HepG2 (cell line): Measurements from ENCODE around the gene UBTF. TPM values are rescaled to one million over a fixed set of nuclear protein-coding genes. Genes with fewer than 3 reads are reported as not detected.
A peak's percentile ranks its signal among the peaks of the same experiment; 100 is the strongest.

ENCODE experiments used
- ARID2 ChIP-seq: sonication (generic); formaldehyde crosslinking; IDR thresholded peaks from 2 replicates; pipeline ENCODE4 v1.8.1; 2022; ENCODE audit warnings: mild to moderate bottlenecking, missing genetic modification reagents, borderline replicate concordance
- CBX2 ChIP-seq, 2 experiments: fragments of 200-600 bp in 1 of 2; sonication (generic); formaldehyde crosslinking in 1 of 2; IDR thresholded peaks; 2 replicates each; pipeline versions ENCODE4 v1.7.0 to v1.8.1; 2018 to 2022; ENCODE audit warnings: low read depth in 2 of 2, low read length in 1 of 2, mild to moderate bottlenecking in 1 of 2, missing genetic modification reagents in 1 of 2
- FOXC1 ChIP-seq: sonication (generic); formaldehyde crosslinking; IDR thresholded peaks from 2 replicates; pipeline ENCODE4 v1.8.0; 2022; ENCODE audit warnings: mild to moderate bottlenecking, missing genetic modification reagents, borderline replicate concordance
- FOXK1 ChIP-seq: sonication (generic); formaldehyde crosslinking; IDR thresholded peaks from 2 replicates; pipeline ENCODE4 v1.4.0; 2020; ENCODE audit warnings: low read depth, missing genetic modification reagents, borderline replicate concordance
- GPN1 ChIP-seq: sonication (generic); formaldehyde crosslinking; IDR thresholded peaks from 2 replicates; pipeline ENCODE4 v1.5.1; 2020; ENCODE audit warnings: missing genetic modification reagents, borderline replicate concordance
- HMGXB4 ChIP-seq, 2 experiments: sonication (generic) in 1 of 2; formaldehyde crosslinking in 1 of 2; IDR thresholded peaks; 2 replicates each; pipeline versions ENCODE4 v1.4.0 to v1.6.1; 2018 to 2020; ENCODE audit warnings: missing genetic modification reagents in 2 of 2, borderline replicate concordance in 1 of 2, low read depth in 1 of 2, mild to moderate bottlenecking in 1 of 2, missing biosample characterization in 1 of 2
- HNRNPH1 ChIP-seq: fragments of 200-400 bp; formaldehyde crosslinking; optimal IDR thresholded peaks from 2 replicates; pipeline ENCODE3; 2017; ENCODE audit warnings: mild to moderate bottlenecking, low read depth, low read length
- LCORL ChIP-seq, 2 experiments: fragments of 450-650 bp in 1 of 2; sonication (generic) in 1 of 2; formaldehyde crosslinking in 1 of 2; IDR thresholded peaks; 2 replicates each; pipeline versions ENCODE4 v1.5.0 to v1.6.1; 2017 to 2020; ENCODE audit warnings: antibody characterized with exemption in 1 of 2, missing genetic modification reagents in 1 of 2
- NFATC3 ChIP-seq: sonication (generic); formaldehyde crosslinking; IDR thresholded peaks from 2 replicates; pipeline ENCODE4 v1.5.1; 2020; ENCODE audit warnings: mild to moderate bottlenecking, missing genetic modification reagents
- NRL ChIP-seq: sonication (generic); formaldehyde crosslinking; IDR thresholded peaks from 2 replicates; pipeline ENCODE4 v1.5.0; 2020; ENCODE audit warnings: missing genetic modification reagents, mild to moderate bottlenecking, moderate library complexity, borderline replicate concordance
- SIN3A ChIP-seq: IDR thresholded peaks from 2 replicates; pipeline ENCODE4 v1.6.1; 2011; ENCODE audit warnings: low read depth, mild to moderate bottlenecking, control low read depth, low read length, borderline replicate concordance
- THAP8 ChIP-seq: sonication (generic); formaldehyde crosslinking; IDR thresholded peaks from 2 replicates; pipeline ENCODE4 v1.5.1; 2020; ENCODE audit warnings: missing genetic modification reagents, mild to moderate bottlenecking, borderline replicate concordance
- TIGD3 ChIP-seq: sonication (generic); formaldehyde crosslinking; IDR thresholded peaks from 2 replicates; pipeline ENCODE4 v1.5.1; 2020; ENCODE audit warnings: mild to moderate bottlenecking, missing genetic modification reagents, borderline replicate concordance
- YEATS4 ChIP-seq: sonication (generic); formaldehyde crosslinking; IDR thresholded peaks from 2 replicates; pipeline ENCODE4 v1.4.0; 2020; ENCODE audit warnings: missing genetic modification reagents, borderline replicate concordance
- ZBTB8A ChIP-seq: sonication (generic); formaldehyde crosslinking; IDR thresholded peaks from 2 replicates; pipeline ENCODE4 v1.4.0; 2020; ENCODE audit warnings: mild to moderate bottlenecking, low read depth, missing genetic modification reagents, borderline replicate concordance
- ZFY ChIP-seq: sonication (generic); formaldehyde crosslinking; IDR thresholded peaks from 2 replicates; pipeline ENCODE4 v1.4.0; 2020; ENCODE audit warnings: missing genetic modification reagents
- ZNF224 ChIP-seq: sonication (generic); formaldehyde crosslinking; IDR thresholded peaks from 2 replicates; pipeline ENCODE4 v1.5.0; 2020; ENCODE audit warnings: mild to moderate bottlenecking, missing genetic modification reagents
- ZNF263 ChIP-seq: sonication (generic); formaldehyde crosslinking; IDR thresholded peaks from 2 replicates; pipeline ENCODE4 v1.4.0; 2020; ENCODE audit warnings: missing genetic modification reagents
- ZNF280B ChIP-seq: sonication (generic); formaldehyde crosslinking; IDR thresholded peaks from 2 replicates; pipeline ENCODE4 v1.5.0; 2020; ENCODE audit warnings: missing genetic modification reagents, mild to moderate bottlenecking, borderline replicate concordance
- ZNF605 ChIP-seq: sonication (generic); formaldehyde crosslinking; IDR thresholded peaks from 2 replicates; pipeline ENCODE4 v1.8.0; 2022; ENCODE audit warnings: mild to moderate bottlenecking, missing genetic modification reagents
- ZNF777 ChIP-seq: sonication (generic); formaldehyde crosslinking; IDR thresholded peaks from 2 replicates; pipeline ENCODE4 v1.4.0; 2020; ENCODE audit warnings: missing genetic modification reagents
- ZNF782 ChIP-seq: sonication (generic); formaldehyde crosslinking; IDR thresholded peaks from 2 replicates; pipeline ENCODE4 v1.4.0; 2020; ENCODE audit warnings: missing genetic modification reagents, mild to moderate bottlenecking, borderline replicate concordance
- ZNF792 ChIP-seq: IDR thresholded peaks from 2 replicates; pipeline ENCODE4 v1.6.1; 2016
- polyA plus RNA-seq, 8 experiments: library from polyadenylated mRNA; depleted of rRNA in 3 of 8; stranded (reverse) in 7 of 8; unstranded in 1 of 8; fragments of >200 nt; fragmentation: Illumina TruSeq in 4 of 8; extraction: Trizol in 4 of 8; gene quantifications; 2 replicates each; pipeline versions ENCODE4 v1.2.1 to v1.2.3, GENCODE V29; 2011 to 2016; ENCODE audit warnings: low read depth in 4 of 8, missing spikeins in 1 of 8, mixed read lengths in 1 of 8; ENCODE audit not compliant: insufficient read depth in 1 of 8
- total RNA-seq, 5 experiments: library from RNA; depleted of rRNA; stranded (reverse); fragments of >200 nt; fragmentation: Illumina TruSeq; extraction: Trizol; gene quantifications; 2 replicates each; pipeline ENCODE4 v1.2.3, GENCODE V29; 2016; ENCODE audit warnings: low read depth in 1 of 5

Gene UBTF
- total and polyA plus RNA-seq, 2 of the 13 experiments (the other 11 are each of a cell fraction or from before 2014, with no cell fraction given): 15.2 to 60.9 TPM

GRCh38 chr17:44200478-44201155 lies 18.9 kb downstream of the UBTF start (continued):
- peak; percentile 80 to 86; a peak in 3 of 4 replicates for TF ChIP-seq HMGXB4 (CRISPR knock-in tag; IDR thresholded peaks at IDR 0.05; ENCODE audit: borderline replicate concordance in 1 of 2, low read depth in 1 of 2)
- peak; percentile 75 for TF ChIP-seq ZNF777 (CRISPR knock-in tag)
- no peak for TF ChIP-seq GPN1
- TF ChIP-seq HNRNPH1: no peak
- TF ChIP-seq ZNF224 (CRISPR knock-in tag): peak; percentile 77; the same call in 1 of the 2 replicates
- TF ChIP-seq ZFY (CRISPR knock-in tag): peak; percentile 87
- peak; percentile 68 for TF ChIP-seq ZNF605
- no peak for TF ChIP-seq THAP8
- TF ChIP-seq ZBTB8A: 0 out of 2 replicates have a peak, but pooled peaks have one; percentile 47
- TF ChIP-seq ZNF263 (CRISPR knock-in tag): peak; percentile 59; the same call in 1 of the 2 replicates
- 0 out of 2 replicates have a peak, but pooled peaks have one; percentile 33 for TF ChIP-seq ARID2 (CRISPR knock-in tag)
- TF ChIP-seq NRL (CRISPR knock-in tag): peak; percentile 23; the same call in 1 of the 2 replicates
- 0 out of 2 replicates have a peak, but pooled peaks have one; percentile 28 for TF ChIP-seq ZNF792 (CRISPR knock-in tag)
- TF ChIP-seq ZNF280B: peak; percentile 89; the same call in 1 of the 2 replicates
- peak; percentile 24; the same call in 1 of the 2 replicates for TF ChIP-seq SIN3A
- TF ChIP-seq CBX2 (IDR thresholded peaks at IDR 0.05; ENCODE audit: low read depth, low read length): no peak
- TF ChIP-seq CBX2 (CRISPR knock-in tag; IDR thresholded peaks at IDR 0.05; ENCODE audit: low read depth): no peak
- TF ChIP-seq FOXC1: peak; percentile 47; the same call in 1 of the 2 replicates
- peak; percentile 85 for TF ChIP-seq YEATS4
- TF ChIP-seq NFATC3 (CRISPR knock-in tag): 0 out of 2 replicates have a peak, but pooled peaks have one; percentile 33
- TF ChIP-seq FOXK1: 0 out of 2 replicates have a peak, but pooled peaks have one; percentile 12
- TF ChIP-seq ZNF782 (CRISPR knock-in tag): peak; percentile 86
- TF ChIP-seq LCORL (IDR thresholded peaks at IDR 0.05): no peak
- peak; percentile 79 for TF ChIP-seq LCORL (CRISPR knock-in tag; IDR thresholded peaks at IDR 0.05)
- TF ChIP-seq TIGD3 (CRISPR knock-in tag): peak; percentile 69; the same call in 1 of the 2 replicates
